NCI-H774 (cell line): ENCODE measurements around the gene ZSCAN10.

Experiments used
- DNase-seq: peaks from one replicate; lab custom pipeline; 2025; lab: John Stamatoyannopoulos, UW

The ZSCAN10 gene

GRCh38 chr16:3046641-3047386 lies 52.3 kb downstream of the ZSCAN10 start:
- DNase-seq = no peak

- no peak for DNase-seq
Observed at GRCh38 chr16:3045758-3046640, 53.1 kb downstream of the ZSCAN10 start, which contains the start of gene MMP25. Gene MMP25, plus strand, starts transcription at chr16:3046561. Its CDS starts 357 bp downstream, at chr16:3046918.

- no peak for DNase-seq
Observed at GRCh38 chr16:3044708-3045107, 54.4 kb downstream of the ZSCAN10 start.

GRCh38 chr16:3042376-3042775 lies 56.7 kb downstream of the ZSCAN10 start:
- no peak for DNase-seq

GRCh38 chr16:3038896-3039295 lies 60.2 kb downstream of the ZSCAN10 start:
- DNase-seq = no peak
